HTR-8/SVneo (cell line): ENCODE results near the gene FAM78B.

Experiments
- DNase-seq: peaks from one replicate; pipeline ENCODE4 v3.0.0; 2011; ENCODE audit warnings: low spot score, mixed read lengths; ENCODE audit not compliant: insufficient read length
- FAIRE-seq: peaks from 2 replicates; lab custom pipeline; 2011; peaks lifted over from hg19 to GRCh38; lab: Jason Lieb, UNC

The FAM78B gene

GRCh38 chr1:166080277-166080966, 86.4 kb downstream of the FAM78B start:
- DNase-seq (no peak), FAIRE-seq (no peak)

GRCh38 chr1:166079276-166079675, 87.5 kb downstream of the FAM78B start:
- FAIRE-seq (no peak), DNase-seq (no peak)

- DNase-seq (no peak), FAIRE-seq (no peak)
Observed at GRCh38 chr1:166073489-166073888, 93.3 kb downstream of the FAM78B start.

- DNase-seq (no peak), FAIRE-seq (no peak)
Observed at GRCh38 chr1:166069390-166069789, 97.4 kb downstream of the FAM78B start.

GRCh38 chr1:166066107-166066506, 100.7 kb downstream of the FAM78B start:
- no peak for FAIRE-seq
- no peak for DNase-seq

GRCh38 chr1:166064951-166065350, 101.8 kb downstream of the FAM78B start:
- no peak for FAIRE-seq
- no peak for DNase-seq

- DNase-seq (no peak), FAIRE-seq (no peak)
Observed at GRCh38 chr1:166064313-166064926, 102.4 kb downstream of the FAM78B start.

- FAIRE-seq = no peak
- DNase-seq = no peak
Observed at GRCh38 chr1:166063701-166064100, 103.1 kb downstream of the FAM78B start.

- FAIRE-seq (no peak), DNase-seq (no peak)
Observed at GRCh38 chr1:166062421-166063070, 104.3 kb downstream of the FAM78B start.

GRCh38 chr1:166057650-166058049, 109.2 kb downstream of the FAM78B start:
- no peak for DNase-seq
- no peak for FAIRE-seq

GRCh38 chr1:166053395-166053794, 113.4 kb downstream of the FAM78B start:
- no peak for DNase-seq
- FAIRE-seq = no peak

- no peak for FAIRE-seq
- no peak for DNase-seq
Observed at GRCh38 chr1:166040202-166040997, 126.4 kb downstream of the FAM78B start.

- DNase-seq = no peak
Observed at GRCh38 chr1:166039436-166040201, 127.2 kb downstream of the FAM78B start.

GRCh38 chr1:166036092-166036491, 130.7 kb downstream of the FAM78B start:
- no peak for FAIRE-seq
- no peak for DNase-seq

More at GRCh38 chr1:166039436-166040201, 127.2 kb downstream of the FAM78B start:
- FAIRE-seq = no peak

GRCh38 chr1:166032572-166033371, 134.0 kb downstream of the FAM78B start:
- no peak for DNase-seq
- FAIRE-seq = no peak

GRCh38 chr1:166031932-166032571, 134.7 kb downstream of the FAM78B start:
- DNase-seq = no peak
- FAIRE-seq = no peak

GRCh38 chr1:166029196-166029945, 137.4 kb downstream of the FAM78B start:
- FAIRE-seq (no peak), DNase-seq (no peak)

GRCh38 chr1:166026555-166026954, 140.2 kb downstream of the FAM78B start:
- DNase-seq = no peak
- no peak for FAIRE-seq
